SHP77 (cell line): Measurements from ENCODE around the gene SPSB1.

Experiments used
- DNase-seq, 2 experiments: peaks; one replicate each; lab custom pipeline; 2025; lab: John Stamatoyannopoulos, UW

Gene SPSB1

GRCh38 chr1:9260059-9260766 lies 32.5 kb upstream of the SPSB1 start:
- DNase-seq, result no peak

- DNase-seq, result no peak
Observed at GRCh38 chr1:9261496-9261895, 31.2 kb upstream of the SPSB1 start.

GRCh38 chr1:9262096-9262986 lies 30.4 kb upstream of the SPSB1 start:
- no peak for DNase-seq

GRCh38 chr1:9263276-9263855 lies 29.3 kb upstream of the SPSB1 start:
- no peak for DNase-seq

- no peak for DNase-seq
Observed at GRCh38 chr1:9263984-9264872, 28.5 kb upstream of the SPSB1 start.

- DNase-seq, result no peak
Observed at GRCh38 chr1:9265037-9265436, 27.7 kb upstream of the SPSB1 start.

- DNase-seq, result no peak
Observed at GRCh38 chr1:9265968-9266367, 26.7 kb upstream of the SPSB1 start.

- no peak for DNase-seq
Observed at GRCh38 chr1:9267352-9267686, 25.4 kb upstream of the SPSB1 start.

- DNase-seq, result no peak
Observed at GRCh38 chr1:9267827-9268581, 24.7 kb upstream of the SPSB1 start.

GRCh38 chr1:9269078-9269501 lies 23.6 kb upstream of the SPSB1 start:
- DNase-seq, result peak; percentile 34 to 74

GRCh38 chr1:9269721-9270120 lies 23.0 kb upstream of the SPSB1 start:
- peak in 1 of 2 experiments; percentile 3 for DNase-seq

GRCh38 chr1:9270290-9270883 lies 22.3 kb upstream of the SPSB1 start:
- peak; percentile 11 to 54 for DNase-seq

- no peak for DNase-seq
Observed at GRCh38 chr1:9271283-9271682, 21.4 kb upstream of the SPSB1 start.

- DNase-seq, result no peak
Observed at GRCh38 chr1:9271861-9272595, 20.7 kb upstream of the SPSB1 start.

GRCh38 chr1:9273177-9273576 lies 19.5 kb upstream of the SPSB1 start:
- no peak for DNase-seq

- DNase-seq, result no peak
Observed at GRCh38 chr1:9275161-9275560, 17.5 kb upstream of the SPSB1 start.

GRCh38 chr1:9275567-9276034 lies 17.1 kb upstream of the SPSB1 start:
- peak; percentile 12 to 37 for DNase-seq

- no peak for DNase-seq
Observed at GRCh38 chr1:9278116-9278515, 14.6 kb upstream of the SPSB1 start.

- no peak for DNase-seq
Observed at GRCh38 chr1:9278585-9279153, 14.0 kb upstream of the SPSB1 start.
